ENCODE measurements around the gene UBE2G1.

UBE2G1 gene

GRCh38 chr17:4276514-4276913 is 90.0 kb downstream of the UBE2G1 start:
- TF ChIP-seq TAF1 (IDR thresholded peaks at IDR 0.05; ENCODE audit: borderline replicate concordance, low read depth, low read length) (no peak), POLR2A (IDR thresholded peaks at IDR 0.05; ENCODE audit: low read depth, low read length) (no peak), POLR2AphosphoS5 (IDR thresholded peaks at IDR 0.05; ENCODE audit: low read depth, low read length) (no peak)
- DNase-seq (ENCODE audit: insufficient read length) (no peak), FAIRE-seq (no peak)

- FAIRE-seq = no peak
- TF ChIP-seq POLR2A (IDR thresholded peaks at IDR 0.05; ENCODE audit: low read depth, low read length) = no peak
- TF ChIP-seq TAF1 (IDR thresholded peaks at IDR 0.05; ENCODE audit: borderline replicate concordance, low read depth, low read length) = no peak
- TF ChIP-seq POLR2AphosphoS5 (IDR thresholded peaks at IDR 0.05; ENCODE audit: low read depth, low read length) = no peak
These were observed 93.5 kb downstream of the UBE2G1 start for GRCh38 chr17:4272972-4273368.

GRCh38 chr17:4272213-4272971 is 94.1 kb downstream of the UBE2G1 start:
- no peak for FAIRE-seq
- DNase-seq (ENCODE audit: insufficient read length) = no peak
- TF ChIP-seq POLR2AphosphoS5 (IDR thresholded peaks at IDR 0.05; ENCODE audit: low read depth, low read length) (no peak), TAF1 (IDR thresholded peaks at IDR 0.05; ENCODE audit: borderline replicate concordance, low read depth, low read length) (no peak), POLR2A (IDR thresholded peaks at IDR 0.05; ENCODE audit: low read depth, low read length) (no peak)

More at GRCh38 chr17:4272972-4273368, 93.5 kb downstream of the UBE2G1 start:
- DNase-seq (ENCODE audit: insufficient read length) = no peak

- no peak for FAIRE-seq
- no peak for TF ChIP-seq TAF1 (IDR thresholded peaks at IDR 0.05; ENCODE audit: borderline replicate concordance, low read depth, low read length)
- TF ChIP-seq POLR2AphosphoS5 (IDR thresholded peaks at IDR 0.05; ENCODE audit: low read depth, low read length) = no peak
- TF ChIP-seq POLR2A (IDR thresholded peaks at IDR 0.05; ENCODE audit: low read depth, low read length) = no peak
These were observed 95.7 kb downstream of the UBE2G1 start for GRCh38 chr17:4270736-4271135.

GRCh38 chr17:4269915-4270314 is 96.6 kb downstream of the UBE2G1 start:
- DNase-seq (ENCODE audit: insufficient read length) (no peak), FAIRE-seq (no peak)
- TF ChIP-seq TAF1 (IDR thresholded peaks at IDR 0.05; ENCODE audit: borderline replicate concordance, low read depth, low read length) = no peak
- TF ChIP-seq POLR2AphosphoS5 (IDR thresholded peaks at IDR 0.05; ENCODE audit: low read depth, low read length) = 0 out of 2 replicates have a peak, but pooled peaks have one; percentile 28
- no peak for TF ChIP-seq POLR2A (IDR thresholded peaks at IDR 0.05; ENCODE audit: low read depth, low read length)

More at GRCh38 chr17:4270736-4271135, 95.7 kb downstream of the UBE2G1 start:
- no peak for DNase-seq (ENCODE audit: insufficient read length)

- no peak for TF ChIP-seq TAF1 (IDR thresholded peaks at IDR 0.05; ENCODE audit: borderline replicate concordance, low read depth, low read length)
- peak; percentile 61; the same call in 1 of the 2 replicates for TF ChIP-seq POLR2AphosphoS5 (IDR thresholded peaks at IDR 0.05; ENCODE audit: low read depth, low read length)
- peak; percentile 18; the same call in 1 of the 2 replicates for TF ChIP-seq POLR2A (IDR thresholded peaks at IDR 0.05; ENCODE audit: low read depth, low read length)
- DNase-seq (ENCODE audit: insufficient read length) (no peak), FAIRE-seq (no peak)
These were observed 99.1 kb downstream of the UBE2G1 start for GRCh38 chr17:4267402-4267801.

- FAIRE-seq = no peak
- 0 out of 2 replicates have a peak, but pooled peaks have one; percentile 17 for TF ChIP-seq POLR2AphosphoS5 (IDR thresholded peaks at IDR 0.05; ENCODE audit: low read depth, low read length)
- no peak for TF ChIP-seq TAF1 (IDR thresholded peaks at IDR 0.05; ENCODE audit: borderline replicate concordance, low read depth, low read length)
- no peak for TF ChIP-seq POLR2A (IDR thresholded peaks at IDR 0.05; ENCODE audit: low read depth, low read length)
- no peak for DNase-seq (ENCODE audit: insufficient read length)
These were observed 99.9 kb downstream of the UBE2G1 start for GRCh38 chr17:4266550-4266949.

- peak; percentile 95 for DNase-seq (ENCODE audit: insufficient read length)
- FAIRE-seq = peak; percentile 98
- peak; percentile 85 for TF ChIP-seq TAF1 (IDR thresholded peaks at IDR 0.05; ENCODE audit: borderline replicate concordance, low read depth, low read length)
- peak; percentile 68 for TF ChIP-seq POLR2AphosphoS5 (IDR thresholded peaks at IDR 0.05; ENCODE audit: low read depth, low read length)
- TF ChIP-seq POLR2A (IDR thresholded peaks at IDR 0.05; ENCODE audit: low read depth, low read length) = peak; percentile 85
These were observed 102.9 kb downstream of the UBE2G1 start, which contains the start of gene ANKFY1 for GRCh38 chr17:4263282-4264215. Gene ANKFY1, minus strand, starts transcription at chr17:4263979. Its CDS starts 38 bp downstream, at chr17:4263941.

GRCh38 chr17:4262703-4263102 is 103.8 kb downstream of the UBE2G1 start:
- no peak for DNase-seq (ENCODE audit: insufficient read length)
- FAIRE-seq = peak; percentile 57
- TF ChIP-seq POLR2A (IDR thresholded peaks at IDR 0.05; ENCODE audit: low read depth, low read length) = no peak
- no peak for TF ChIP-seq TAF1 (IDR thresholded peaks at IDR 0.05; ENCODE audit: borderline replicate concordance, low read depth, low read length)
- TF ChIP-seq POLR2AphosphoS5 (IDR thresholded peaks at IDR 0.05; ENCODE audit: low read depth, low read length) = no peak

GRCh38 chr17:4261452-4261851 is 105.0 kb downstream of the UBE2G1 start:
- FAIRE-seq (no peak), DNase-seq (ENCODE audit: insufficient read length) (no peak)
- TF ChIP-seq TAF1 (IDR thresholded peaks at IDR 0.05; ENCODE audit: borderline replicate concordance, low read depth, low read length) (no peak), POLR2AphosphoS5 (IDR thresholded peaks at IDR 0.05; ENCODE audit: low read depth, low read length) (no peak), POLR2A (IDR thresholded peaks at IDR 0.05; ENCODE audit: low read depth, low read length) (no peak)

GRCh38 chr17:4258867-4259266 is 107.6 kb downstream of the UBE2G1 start:
- TF ChIP-seq POLR2A (IDR thresholded peaks at IDR 0.05; ENCODE audit: low read depth, low read length) = no peak

More at GRCh38 chr17:4258867-4259266, 107.6 kb downstream of the UBE2G1 start:
- DNase-seq (ENCODE audit: insufficient read length) (no peak), FAIRE-seq (no peak)

All from GM12892 (cell line).